Endothelial cell of umbilical vein (primary cell): ENCODE results near the gene TFDP2. TPM values are rescaled to one million over a fixed set of nuclear protein-coding genes. Genes with fewer than 3 reads are reported as not detected.

Source experiments
- BruUV-seq: library from RNA; stranded (reverse); fragments of 400-500 nt; replicated peaks from 2 replicates; lab custom pipeline; 2021; lab: Mats Ljungman, UMichigan
- CTCF ChIA-PET: fragments of 300-600, 350-600 bp; sonication (Branson Sonifier 250); formaldehyde crosslinking; loops from one replicate; lab custom pipeline; 2021; ENCODE audit warnings: antibody characterized with exemption, inconsistent platforms; lab: Charles Lee
- POLR2A ChIA-PET: fragments of 300-600, 350-600 bp; sonication (Branson Sonifier 250); formaldehyde crosslinking; loops from one replicate; lab custom pipeline; 2021; ENCODE audit warnings: antibody characterized with exemption, inconsistent platforms; lab: Charles Lee
- DNase-seq: peaks from one replicate; pipeline ENCODE4 v3.0.0-alpha.2; 2011; ENCODE audit warnings: low read depth, low spot score
- FAIRE-seq: peaks from 2 replicates; lab custom pipeline; 2011; peaks lifted over from hg19 to GRCh38; lab: Jason Lieb, UNC
- H2AFZ ChIP-seq: 2 replicates; pipeline ENCODE4 v1.6.0; 2012; ENCODE audit warnings: low read depth, low read length, control low read depth, inconsistent platforms
- H3K27ac ChIP-seq: 2 replicates; pipeline ENCODE4 v1.5.1; 2011; ENCODE audit warnings: low read depth, mild to moderate bottlenecking, control low read depth, low read length, moderate library complexity; ENCODE audit not compliant: insufficient read depth
- H3K27me3 ChIP-seq, 2 experiments: 2 replicates each; pipeline versions ENCODE4 v1.6.0 to v1.6.1; 2011; ENCODE audit warnings: low read length in 2 of 2, mixed read lengths in 1 of 2; ENCODE audit not compliant: control insufficient read depth in 2 of 2, insufficient read depth in 2 of 2
- H3K36me3 ChIP-seq, 2 experiments: 2 replicates in 1 of 2; 3 replicates in 1 of 2; pipeline ENCODE4 v1.5.1; 2011; ENCODE audit warnings: low read length in 2 of 2, mild to moderate bottlenecking in 1 of 2, moderate library complexity in 1 of 2; ENCODE audit not compliant: control insufficient read depth in 2 of 2, insufficient read depth in 2 of 2; ENCODE audit errors: extremely low read depth in 1 of 2
- H3K4me1 ChIP-seq: 3 replicates; pipeline ENCODE4 v1.5.1; 2011; ENCODE audit warnings: mild to moderate bottlenecking, low read length; ENCODE audit not compliant: control insufficient read depth, insufficient read depth; ENCODE audit errors: extremely low read depth
- H3K4me2 ChIP-seq: 2 replicates; pipeline ENCODE4 v1.6.1; 2011; ENCODE audit warnings: low read length, control low read depth, mixed read lengths; ENCODE audit not compliant: insufficient read depth
- H3K4me3 ChIP-seq, 3 experiments: fragments of 200-600 bp in 1 of 3; sonication (generic), shearing (Covaris generic) in 1 of 3; replicated peaks in 1 of 3; 2 replicates each; pipeline ENCODE4 v1.5.1; 2011 to 2016; ENCODE audit warnings: control low read depth in 3 of 3, low read length in 3 of 3, mild to moderate bottlenecking in 2 of 3, inconsistent platforms in 1 of 3, low read depth in 1 of 3, moderate library complexity in 1 of 3; ENCODE audit not compliant: insufficient read depth in 1 of 3
- H3K79me2 ChIP-seq: 2 replicates; pipeline ENCODE4 v1.6.0; 2012; ENCODE audit warnings: low read length, inconsistent platforms; ENCODE audit not compliant: control insufficient read depth, insufficient read depth
- H3K9ac ChIP-seq: replicated peaks from 2 replicates; pipeline ENCODE3; 2011; ENCODE audit warnings: low read length, control low read depth; ENCODE audit not compliant: insufficient read depth; ENCODE audit errors: extremely low read depth
- H3K9me1 ChIP-seq: replicated peaks from 3 replicates; pipeline ENCODE4 v1.6.0; 2011; ENCODE audit warnings: mild to moderate bottlenecking, low read length; ENCODE audit not compliant: control insufficient read depth, insufficient read depth; ENCODE audit errors: extremely low read depth
- H3K9me3 ChIP-seq: replicated peaks from 2 replicates; pipeline ENCODE4 v1.5.1; 2012; ENCODE audit warnings: low read length, inconsistent platforms; ENCODE audit not compliant: control insufficient read depth, insufficient read depth
- H4K20me1 ChIP-seq: replicated peaks from 2 replicates; pipeline ENCODE3; 2011; ENCODE audit warnings: mild to moderate bottlenecking, low read length; ENCODE audit not compliant: control insufficient read depth, insufficient read depth; ENCODE audit errors: extremely low read depth
- CTCF ChIP-seq, 2 donors: IDR thresholded peaks; 1 replicate in 1 of 2; 2 replicates in 1 of 2; pipeline ENCODE4 v1.5.1; 2011; ENCODE audit warnings: low read length in 2 of 2, mild to moderate bottlenecking in 2 of 2, moderate library complexity in 2 of 2, control low read depth in 1 of 2, inconsistent platforms in 1 of 2, low read depth in 1 of 2; ENCODE audit not compliant: insufficient read depth in 1 of 2; ENCODE audit errors: extremely low read depth in 1 of 2
- EZH2 ChIP-seq: IDR thresholded peaks from 2 replicates; pipeline ENCODE4 v1.6.1; 2012; ENCODE audit warnings: borderline replicate concordance, low read depth, mild to moderate bottlenecking, moderate library complexity, low read length, inconsistent platforms; ENCODE audit not compliant: severe bottlenecking
- FOS ChIP-seq: IDR thresholded peaks from 2 replicates; pipeline ENCODE4 v1.6.1; 2011; ENCODE audit warnings: mild to moderate bottlenecking, low read length, moderate library complexity, borderline replicate concordance; ENCODE audit not compliant: insufficient read depth
- JUN ChIP-seq: IDR thresholded peaks from 2 replicates; pipeline ENCODE4 v1.6.1; 2011; ENCODE audit warnings: borderline replicate concordance, low read depth; ENCODE audit not compliant: insufficient read length, insufficient read depth
- MAX ChIP-seq: IDR thresholded peaks from 2 replicates; pipeline ENCODE4 v1.6.1; 2011; ENCODE audit not compliant: insufficient read depth, insufficient read length
- POLR2A ChIP-seq: IDR thresholded peaks from 2 replicates; pipeline ENCODE4 v1.6.1; 2012; ENCODE audit warnings: low read depth, mild to moderate bottlenecking, control low read depth, low read length
- POLR2AphosphoS5 ChIP-seq: IDR thresholded peaks from 2 replicates; pipeline ENCODE4 v1.6.1; 2012; ENCODE audit warnings: low read depth, mild to moderate bottlenecking, control low read depth, low read length, moderate library complexity; ENCODE audit not compliant: insufficient read depth
- dilution Hi-C: fragments of 300-500 bp; cut with MboI; formaldehyde crosslinking; loops from one replicate; pipeline ENCODE4 v1.15.0; 2019; ENCODE audit warnings: low sequenced_read_pairs; ENCODE audit not compliant: extremely low pct_ligation_motif_present
- intact Hi-C: fragments of 100-400 bp; cut with micrococcal nuclease; formaldehyde crosslinking; loops from one replicate; pipeline ENCODE4 v1.10.0; 2022
- polyA plus RNA-seq, 4 experiments: library from polyadenylated mRNA; depleted of rRNA in 3 of 4; stranded (reverse) in 3 of 4; unstranded in 1 of 4; fragments of >200 nt; gene quantifications; 2 replicates each; pipeline versions ENCODE4 v1.2.1 to v1.2.3, GENCODE V29; 2011 to 2012; ENCODE audit warnings: missing spikeins in 1 of 4
- total RNA-seq: library from RNA; stranded (reverse); gene quantifications from 2 replicates; pipeline ENCODE4 v1.2.3, GENCODE V29; 2021

The TFDP2 gene
- total and polyA plus RNA-seq, 2 donors (not counting 3 experiments of a cell fraction or from before 2014, with no cell fraction given), result 8.5 to 21.5 TPM

DNA sequence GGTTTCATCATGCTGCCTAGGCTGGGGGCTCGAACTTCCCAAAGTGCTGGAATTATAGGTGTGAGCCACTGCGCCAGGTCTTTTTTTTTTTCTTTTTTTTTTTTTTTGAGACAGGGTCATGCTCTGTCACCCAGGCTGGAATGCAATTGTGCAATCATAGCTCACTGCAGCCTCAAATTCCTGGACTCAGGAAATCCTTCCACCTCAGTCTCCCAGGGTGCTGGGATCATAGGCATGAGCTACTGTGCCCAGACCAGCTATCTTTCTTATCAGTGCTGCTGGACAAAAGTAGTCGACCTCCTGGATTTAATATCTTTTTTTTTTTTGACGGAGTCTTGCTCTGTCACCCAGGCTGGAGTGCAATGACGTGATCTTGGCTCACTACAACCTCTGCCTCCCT, 60.8 kb downstream of the TFDP2 start:
- Histone ChIP-seq H3K27me3 (no peaks in the 10 kb centered on the region), H4K20me1 (no peaks in the 10 kb centered on the region), H2AFZ (no peak overlapping the region), H3K4me2 (no peak overlapping the region), H3K36me3 (no peaks in the 10 kb centered on the region), H3K27ac (no peak overlapping the region), H3K79me2 (no peaks in the 10 kb centered on the region), H3K9me1 (peaks cover 2% of the 10 kb centered on the region), H3K9ac (no peak overlapping the region), H3K9me3 (no peaks in the 10 kb centered on the region), H3K4me3 (no peak overlapping the region), H3K4me1 (peaks cover 6% of the 10 kb centered on the region)
- CTCF ChIA-PET, result interaction anchor here (1.1 kb wide), 1 partner anchor 22 kb away, joined by 5 read pairs; no protein-coding TSS in a partner anchor
- POLR2A ChIA-PET, result interaction anchor here (0.6 kb wide), 1 partner anchor 439 kb away, joined by 8 read pairs; no protein-coding TSS in a partner anchor
- dilution Hi-C loops (no loop called here), intact Hi-C loops (no loop called here)
- TF ChIP-seq JUN (no peak), POLR2A (no peak), CTCF (IDR thresholded peaks at IDR 0.05; ENCODE audit: extremely low read depth in 1 of 2, insufficient read depth in 1 of 2, low read depth in 1 of 2, low read length in 2 of 2) (no peak), MAX (no peak), EZH2 (no peak), FOS (no peak), POLR2AphosphoS5 (no peak)
- DNase-seq (no peak), FAIRE-seq (no peak)
- BruUV-seq, result no TSS peak
